ENCODE results near the gene LTB4R2. TPM values are rescaled to one million over a fixed set of nuclear protein-coding genes. Genes with fewer than 3 reads are reported as not detected.

LTB4R2 gene
- total RNA-seq, 1 experiment from 2014 or later, result 12.9 TPM

DNA sequence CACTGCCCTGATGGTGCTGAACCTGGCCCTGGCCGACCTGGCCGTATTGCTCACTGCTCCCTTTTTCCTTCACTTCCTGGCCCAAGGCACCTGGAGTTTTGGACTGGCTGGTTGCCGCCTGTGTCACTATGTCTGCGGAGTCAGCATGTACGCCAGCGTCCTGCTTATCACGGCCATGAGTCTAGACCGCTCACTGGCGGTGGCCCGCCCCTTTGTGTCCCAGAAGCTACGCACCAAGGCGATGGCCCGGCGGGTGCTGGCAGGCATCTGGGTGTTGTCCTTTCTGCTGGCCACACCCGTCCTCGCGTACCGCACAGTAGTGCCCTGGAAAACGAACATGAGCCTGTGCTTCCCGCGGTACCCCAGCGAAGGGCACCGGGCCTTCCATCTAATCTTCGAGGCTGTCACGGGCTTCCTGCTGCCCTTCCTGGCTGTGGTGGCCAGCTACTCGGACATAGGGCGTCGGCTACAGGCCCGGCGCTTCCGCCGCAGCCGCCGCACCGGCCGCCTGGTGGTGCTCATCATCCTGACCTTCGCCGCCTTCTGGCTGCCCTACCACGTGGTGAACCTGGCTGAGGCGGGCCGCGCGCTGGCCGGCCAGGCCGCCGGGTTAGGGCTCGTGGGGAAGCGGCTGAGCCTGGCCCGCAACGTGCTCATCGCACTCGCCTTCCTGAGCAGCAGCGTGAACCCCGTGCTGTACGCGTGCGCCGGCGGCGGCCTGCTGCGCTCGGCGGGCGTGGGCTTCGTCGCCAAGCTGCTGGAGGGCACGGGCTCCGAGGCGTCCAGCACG lies 6.1 kb downstream of the LTB4R2 start:
- DNase-seq (ENCODE audit: low spot score), result peak; percentile 63
- ChIA-PET POLR2A (interaction anchor here (0.6 kb wide), 2 partner anchors 70 to 104 kb away, joined by 3 read pairs; no protein-coding TSS in a partner anchor), CTCF (interaction anchor here (0.6 to 3.2 kb wide), 11 partner anchors 8 to 760 kb away, joined by 3 to 21 read pairs (median 5); partner anchors contain the start of genes CIDEB, DHRS1, KHNYN and NOP9)
- TF ChIP-seq ETV6 (CRISPR knock-in tag; IDR thresholded peaks at IDR 0.05), result peak; percentile 97
- TF ChIP-seq ZNF219 (CRISPR knock-in tag; IDR thresholded peaks at IDR 0.05; ENCODE audit: borderline replicate concordance), result peak; percentile 68; the same call in 1 of the 2 replicates
- TF ChIP-seq CREM (CRISPR knock-in tag; IDR thresholded peaks at IDR 0.05), result 0 out of 2 replicates have a peak, but pooled peaks have one; percentile 26
- TF ChIP-seq HMGXB4 (CRISPR knock-in tag; IDR thresholded peaks at IDR 0.05), result peak; percentile 65; the same call in 1 of the 2 replicates
- peak; percentile 95 for TF ChIP-seq TEAD1 (CRISPR knock-in tag; IDR thresholded peaks at IDR 0.05)
- TF ChIP-seq, protein P1, sequence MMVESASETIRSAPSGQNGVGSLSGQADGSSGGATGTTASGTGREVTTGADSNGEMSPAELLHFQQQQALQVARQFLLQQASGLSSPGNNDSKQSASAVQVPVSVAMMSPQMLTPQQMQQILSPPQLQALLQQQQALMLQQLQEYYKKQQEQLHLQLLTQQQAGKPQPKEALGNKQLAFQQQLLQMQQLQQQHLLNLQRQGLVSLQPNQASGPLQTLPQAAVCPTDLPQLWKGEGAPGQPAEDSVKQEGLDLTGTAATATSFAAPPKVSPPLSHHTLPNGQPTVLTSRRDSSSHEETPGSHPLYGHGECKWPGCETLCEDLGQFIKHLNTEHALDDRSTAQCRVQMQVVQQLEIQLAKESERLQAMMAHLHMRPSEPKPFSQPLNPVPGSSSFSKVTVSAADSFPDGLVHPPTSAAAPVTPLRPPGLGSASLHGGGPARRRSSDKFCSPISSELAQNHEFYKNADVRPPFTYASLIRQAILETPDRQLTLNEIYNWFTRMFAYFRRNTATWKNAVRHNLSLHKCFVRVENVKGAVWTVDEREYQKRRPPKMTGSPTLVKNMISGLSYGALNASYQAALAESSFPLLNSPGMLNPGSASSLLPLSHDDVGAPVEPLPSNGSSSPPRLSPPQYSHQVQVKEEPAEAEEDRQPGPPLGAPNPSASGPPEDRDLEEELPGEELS (CRISPR knock-in tag; IDR thresholded peaks at IDR 0.05), result peak; percentile 96
- peak; percentile 78 for TF ChIP-seq GABPB1 (CRISPR knock-in tag; IDR thresholded peaks at IDR 0.05)
- TF ChIP-seq ATF1 (CRISPR knock-in tag; IDR thresholded peaks at IDR 0.05), result no peak
- TF ChIP-seq, protein P2, sequence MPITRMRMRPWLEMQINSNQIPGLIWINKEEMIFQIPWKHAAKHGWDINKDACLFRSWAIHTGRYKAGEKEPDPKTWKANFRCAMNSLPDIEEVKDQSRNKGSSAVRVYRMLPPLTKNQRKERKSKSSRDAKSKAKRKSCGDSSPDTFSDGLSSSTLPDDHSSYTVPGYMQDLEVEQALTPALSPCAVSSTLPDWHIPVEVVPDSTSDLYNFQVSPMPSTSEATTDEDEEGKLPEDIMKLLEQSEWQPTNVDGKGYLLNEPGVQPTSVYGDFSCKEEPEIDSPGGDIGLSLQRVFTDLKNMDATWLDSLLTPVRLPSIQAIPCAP (CRISPR knock-in tag; IDR thresholded peaks at IDR 0.05), result peak; percentile 89
- TF ChIP-seq, protein P3, sequence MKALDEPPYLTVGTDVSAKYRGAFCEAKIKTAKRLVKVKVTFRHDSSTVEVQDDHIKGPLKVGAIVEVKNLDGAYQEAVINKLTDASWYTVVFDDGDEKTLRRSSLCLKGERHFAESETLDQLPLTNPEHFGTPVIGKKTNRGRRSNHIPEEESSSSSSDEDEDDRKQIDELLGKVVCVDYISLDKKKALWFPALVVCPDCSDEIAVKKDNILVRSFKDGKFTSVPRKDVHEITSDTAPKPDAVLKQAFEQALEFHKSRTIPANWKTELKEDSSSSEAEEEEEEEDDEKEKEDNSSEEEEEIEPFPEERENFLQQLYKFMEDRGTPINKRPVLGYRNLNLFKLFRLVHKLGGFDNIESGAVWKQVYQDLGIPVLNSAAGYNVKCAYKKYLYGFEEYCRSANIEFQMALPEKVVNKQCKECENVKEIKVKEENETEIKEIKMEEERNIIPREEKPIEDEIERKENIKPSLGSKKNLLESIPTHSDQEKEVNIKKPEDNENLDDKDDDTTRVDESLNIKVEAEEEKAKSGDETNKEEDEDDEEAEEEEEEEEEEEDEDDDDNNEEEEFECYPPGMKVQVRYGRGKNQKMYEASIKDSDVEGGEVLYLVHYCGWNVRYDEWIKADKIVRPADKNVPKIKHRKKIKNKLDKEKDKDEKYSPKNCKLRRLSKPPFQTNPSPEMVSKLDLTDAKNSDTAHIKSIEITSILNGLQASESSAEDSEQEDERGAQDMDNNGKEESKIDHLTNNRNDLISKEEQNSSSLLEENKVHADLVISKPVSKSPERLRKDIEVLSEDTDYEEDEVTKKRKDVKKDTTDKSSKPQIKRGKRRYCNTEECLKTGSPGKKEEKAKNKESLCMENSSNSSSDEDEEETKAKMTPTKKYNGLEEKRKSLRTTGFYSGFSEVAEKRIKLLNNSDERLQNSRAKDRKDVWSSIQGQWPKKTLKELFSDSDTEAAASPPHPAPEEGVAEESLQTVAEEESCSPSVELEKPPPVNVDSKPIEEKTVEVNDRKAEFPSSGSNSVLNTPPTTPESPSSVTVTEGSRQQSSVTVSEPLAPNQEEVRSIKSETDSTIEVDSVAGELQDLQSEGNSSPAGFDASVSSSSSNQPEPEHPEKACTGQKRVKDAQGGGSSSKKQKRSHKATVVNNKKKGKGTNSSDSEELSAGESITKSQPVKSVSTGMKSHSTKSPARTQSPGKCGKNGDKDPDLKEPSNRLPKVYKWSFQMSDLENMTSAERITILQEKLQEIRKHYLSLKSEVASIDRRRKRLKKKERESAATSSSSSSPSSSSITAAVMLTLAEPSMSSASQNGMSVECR (CRISPR knock-in tag; IDR thresholded peaks at IDR 0.05; ENCODE audit: borderline replicate concordance), result peak; percentile 97
- peak; percentile 61; the same call in 1 of the 2 replicates for TF ChIP-seq PREB (CRISPR knock-in tag; IDR thresholded peaks at IDR 0.05; ENCODE audit: borderline replicate concordance)
- TF ChIP-seq NR1H2 (CRISPR knock-in tag; IDR thresholded peaks at IDR 0.05), result no peak
- no peak for TF ChIP-seq JAZF1 (CRISPR knock-in tag; IDR thresholded peaks at IDR 0.05)
- TF ChIP-seq JUN (CRISPR knock-in tag; IDR thresholded peaks at IDR 0.05), result peak; percentile 94; the same call in 1 of the 2 replicates
- peak; percentile 79 for TF ChIP-seq USF2 (CRISPR knock-in tag; IDR thresholded peaks at IDR 0.05)
- TF ChIP-seq ZNF138 (CRISPR knock-in tag; conservative IDR thresholded peaks at IDR 0.05), result peak; percentile 84; the same call in 1 of the 2 replicates
- no peak for TF ChIP-seq GTF2I (CRISPR knock-in tag; conservative IDR thresholded peaks at IDR 0.05)
- TF ChIP-seq, protein P4, sequence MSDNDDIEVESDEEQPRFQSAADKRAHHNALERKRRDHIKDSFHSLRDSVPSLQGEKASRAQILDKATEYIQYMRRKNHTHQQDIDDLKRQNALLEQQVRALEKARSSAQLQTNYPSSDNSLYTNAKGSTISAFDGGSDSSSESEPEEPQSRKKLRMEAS (CRISPR knock-in tag; IDR thresholded peaks at IDR 0.05), result peak; percentile 99
- TF ChIP-seq ZBTB21 (CRISPR knock-in tag; IDR thresholded peaks at IDR 0.05; ENCODE audit: borderline replicate concordance), result peak; percentile 83; the same call in 1 of the 2 replicates
- TF ChIP-seq FOXP1 (CRISPR knock-in tag; IDR thresholded peaks at IDR 0.05; ENCODE audit: borderline replicate concordance), result peak; percentile 93
- TF ChIP-seq NFE2L1 (CRISPR knock-in tag; IDR thresholded peaks at IDR 0.05), result peak; percentile 93
- TF ChIP-seq TP53 (CRISPR knock-in tag; IDR thresholded peaks at IDR 0.05), result peak; percentile 83; the same call in 1 of the 2 replicates
- TF ChIP-seq TCF7 (CRISPR knock-in tag; IDR thresholded peaks at IDR 0.05; ENCODE audit: low read depth), result peak; percentile 58; the same call in 1 of the 2 replicates

More for the DNA sequence above, 6.1 kb downstream of the LTB4R2 start:
- ATAC-seq, result peak; percentile 74
- peaks cover 87% of the 10 kb centered on the region for H3K27me3 Mint-ChIP-seq (ENCODE audit: low read depth)
- no peak overlapping the region for H3K4me3 Mint-ChIP-seq
- H3K36me3 Mint-ChIP-seq, result no peaks in the 10 kb centered on the region
- no peak overlapping the region for H3K27ac Mint-ChIP-seq
- H3K9me3 Mint-ChIP-seq, result no peaks in the 10 kb centered on the region
- no peaks in the 10 kb centered on the region for H3K4me1 Mint-ChIP-seq

All from WTC11 (cell line).